Neuronal stem cell (in vitro differentiated cells): ENCODE measurements around the gene SNCA.

ENCODE experiments used
- DNase-seq: peaks from one replicate; pipeline ENCODE4 v3.0.0-alpha.2; 2013; ENCODE audit warnings: low spot score
- H2AFZ ChIP-seq: one replicate; pipeline ENCODE4 v1.6.1; 2013; ENCODE audit warnings: mild to moderate bottlenecking, low read length, inconsistent platforms
- H2AK5ac ChIP-seq: 2 replicates; pipeline ENCODE4 v1.6.1; 2013; ENCODE audit warnings: low read depth, mild to moderate bottlenecking, inconsistent platforms, low read length, moderate library complexity, mixed read lengths
- H2BK120ac ChIP-seq: 2 replicates; pipeline ENCODE4 v1.6.1; 2013; ENCODE audit warnings: low read depth, mild to moderate bottlenecking, inconsistent platforms, low read length, moderate library complexity, mixed read lengths
- H2BK12ac ChIP-seq: one replicate; pipeline ENCODE4 v1.6.1; 2013; ENCODE audit warnings: low read length, inconsistent platforms
- H2BK15ac ChIP-seq: 2 replicates; pipeline ENCODE4 v1.6.1; 2013; ENCODE audit warnings: mild to moderate bottlenecking, low read length, inconsistent platforms, mixed read lengths
- H2BK5ac ChIP-seq: one replicate; pipeline ENCODE4 v1.6.1; 2013; ENCODE audit warnings: inconsistent platforms, mild to moderate bottlenecking, low read length, moderate library complexity
- H3K14ac ChIP-seq: one replicate; pipeline ENCODE4 v1.6.1; 2013; ENCODE audit warnings: low read length, inconsistent platforms
- H3K18ac ChIP-seq: 2 replicates; pipeline ENCODE4 v1.6.1; 2013; ENCODE audit warnings: low read length, inconsistent platforms
- H3K23ac ChIP-seq: 2 replicates; pipeline ENCODE4 v1.6.1; 2013; ENCODE audit warnings: low read depth, mild to moderate bottlenecking, mixed read lengths, low read length, inconsistent platforms; ENCODE audit not compliant: poor library complexity
- H3K27ac ChIP-seq: replicated peaks from 3 replicates; pipeline ENCODE4 v1.5.1; 2013; ENCODE audit warnings: low read length, inconsistent platforms
- H3K27me3 ChIP-seq, 3 experiments: 2 replicates each; pipeline ENCODE4 v1.6.1; 2013; ENCODE audit warnings: low read length in 3 of 3, mild to moderate bottlenecking in 2 of 3, inconsistent platforms in 1 of 3, low read depth in 1 of 3, mixed read lengths in 1 of 3, moderate library complexity in 1 of 3; ENCODE audit not compliant: control insufficient read depth in 3 of 3, insufficient read depth in 3 of 3
- H3K36me3 ChIP-seq, 2 donors: replicated peaks in 1 of 2; 2 replicates each; pipeline ENCODE4 v1.6.1; 2013; ENCODE audit warnings: low read length in 2 of 2; ENCODE audit not compliant: control insufficient read depth in 2 of 2, insufficient read depth in 2 of 2
- H3K4ac ChIP-seq: 2 replicates; pipeline ENCODE4 v1.6.1; 2013; ENCODE audit warnings: inconsistent platforms, mild to moderate bottlenecking, low read length, moderate library complexity
- H3K4me1 ChIP-seq, 2 donors: 1 replicate in 1 of 2; 2 replicates in 1 of 2; pipeline ENCODE4 v1.6.1; 2013; ENCODE audit warnings: low read length in 2 of 2, low read depth in 1 of 2; ENCODE audit not compliant: control insufficient read depth in 2 of 2, insufficient read depth in 1 of 2
- H3K4me2 ChIP-seq: one replicate; pipeline ENCODE4 v1.6.1; 2013; ENCODE audit warnings: mild to moderate bottlenecking, low read length, inconsistent platforms; ENCODE audit not compliant: insufficient read depth, poor library complexity, severe bottlenecking
- H3K4me3 ChIP-seq, 2 donors: 2 replicates each; pipeline ENCODE4 v1.5.1; 2013; ENCODE audit warnings: low read length in 2 of 2, mild to moderate bottlenecking in 2 of 2, inconsistent platforms in 1 of 2, moderate library complexity in 1 of 2
- H3K79me1 ChIP-seq: one replicate; pipeline ENCODE4 v1.6.1; 2013; ENCODE audit warnings: low read depth, mild to moderate bottlenecking, inconsistent platforms, low read length, moderate library complexity
- H3K9ac ChIP-seq: one replicate; pipeline ENCODE4 v1.6.1; 2013; ENCODE audit warnings: mild to moderate bottlenecking, low read depth, low read length, inconsistent platforms; ENCODE audit not compliant: poor library complexity
- H3K9me3 ChIP-seq, 2 donors: replicated peaks in 1 of 2; 2 replicates each; pipeline versions ENCODE3 to v1.6.1; 2013; ENCODE audit warnings: low read length in 2 of 2, mild to moderate bottlenecking in 2 of 2, inconsistent platforms in 1 of 2, low read depth in 1 of 2, mixed read lengths in 1 of 2, moderate library complexity in 1 of 2; ENCODE audit not compliant: control insufficient read depth in 2 of 2, insufficient read depth in 1 of 2
- H4K8ac ChIP-seq: one replicate; pipeline ENCODE4 v1.6.1; 2013; ENCODE audit warnings: low read depth, mild to moderate bottlenecking, inconsistent platforms, low read length, moderate library complexity
- H4K91ac ChIP-seq: one replicate; pipeline ENCODE4 v1.6.1; 2013; ENCODE audit warnings: low read length, low read depth, mild to moderate bottlenecking, inconsistent platforms; ENCODE audit not compliant: poor library complexity
- WGBS, 2 donors: extraction: QIAGEN DNeasy Blood & Tissue Kit; methylation state at CpG; one replicate each; pipeline ENCODE4 v1.1.7; 2013; ENCODE audit warnings: missing lambda C conversion rate in 2 of 2, mixed read lengths in 1 of 2; ENCODE audit not compliant: insufficient read length in 2 of 2, insufficient replicate concordance in 1 of 2; ENCODE audit errors: extremely low coverage in 2 of 2; 5-methylcytosine and 5-hydroxymethylcytosine counted together

Gene SNCA

DNA sequence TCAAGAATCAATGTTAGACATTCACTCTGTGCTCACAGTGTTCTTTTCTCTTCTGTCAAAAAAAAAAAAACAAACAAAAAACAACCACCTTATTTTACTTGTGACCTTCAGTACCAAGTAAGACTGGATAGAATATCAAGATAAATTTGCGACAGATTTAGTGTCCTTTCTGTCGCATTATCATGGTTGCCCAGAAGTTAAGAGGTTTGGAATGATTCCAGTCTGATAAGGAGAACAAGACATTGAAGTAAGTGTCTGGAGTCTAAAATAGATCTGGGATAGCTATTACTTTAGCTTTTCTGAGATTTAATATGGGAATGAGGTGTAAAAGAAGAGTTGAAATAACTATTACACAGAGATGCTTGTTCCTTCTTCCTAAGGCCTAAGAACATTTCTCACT lies 31.7 kb downstream of the SNCA start:
- Histone ChIP-seq H3K4ac (no peak overlapping the region), H3K14ac (no peak overlapping the region), H3K4me1 (peaks cover 0 to 5% of the 10 kb centered on the region in 2 donors), H2BK5ac (no peak overlapping the region), H3K27ac (no peak overlapping the region), H2BK120ac (no peak overlapping the region), H3K18ac (no peak overlapping the region), H3K9ac (no peak overlapping the region), H3K23ac (no peak overlapping the region), H3K36me3 (no peaks in the 10 kb centered on the region), H3K4me2 (no peak overlapping the region), H4K91ac (no peak overlapping the region), H3K4me3 (no peak overlapping the region), H2BK12ac (no peak overlapping the region), H2AK5ac (no peak overlapping the region), H2AFZ (no peak overlapping the region), H4K8ac (no peak overlapping the region), H3K27me3 (no peaks in the 10 kb centered on the region), H3K9me3 (no peaks in the 10 kb centered on the region), H2BK15ac (no peak overlapping the region), H3K79me1 (no peaks in the 10 kb centered on the region)
- WGBS, 2 donors, result no CpG with 5 or more reads among the region's 2 CpGs
- DNase-seq, result no peak

DNA sequence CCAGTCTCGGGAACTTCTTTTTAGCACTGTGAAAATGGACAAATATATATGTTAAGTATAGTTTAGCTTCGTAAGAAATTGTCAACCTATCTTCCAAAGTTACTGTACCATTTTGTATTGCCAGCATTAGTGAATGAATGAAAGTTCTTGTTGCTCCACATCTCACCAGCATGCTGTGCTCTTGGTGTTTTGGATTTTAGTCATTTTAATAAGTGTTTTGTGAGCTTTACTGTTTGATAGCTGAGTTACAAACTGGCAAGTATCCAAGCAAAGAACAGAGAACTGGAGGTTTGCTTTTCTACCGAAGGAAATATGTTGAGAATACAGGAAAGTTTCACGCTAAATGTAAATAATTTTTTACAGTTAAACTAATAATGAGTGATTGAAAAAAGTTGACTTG lies 33.0 kb downstream of the SNCA start:
- Histone ChIP-seq H2BK15ac (no peak overlapping the region), H2AFZ (no peak overlapping the region), H3K23ac (no peak overlapping the region), H2AK5ac (no peak overlapping the region), H4K91ac (no peak overlapping the region), H3K4ac (no peak overlapping the region), H3K9ac (no peak overlapping the region), H3K27ac (no peak overlapping the region), H3K79me1 (no peaks in the 10 kb centered on the region), H2BK120ac (no peak overlapping the region), H2BK12ac (no peak overlapping the region), H3K4me1 (peaks cover 0 to 5% of the 10 kb centered on the region in 2 donors), H2BK5ac (no peak overlapping the region), H3K9me3 (no peaks in the 10 kb centered on the region), H3K18ac (no peak overlapping the region), H3K36me3 (no peaks in the 10 kb centered on the region), H4K8ac (no peak overlapping the region), H3K27me3 (no peaks in the 10 kb centered on the region), H3K14ac (no peak overlapping the region), H3K4me3 (no peak overlapping the region), H3K4me2 (no peak overlapping the region)
- WGBS, 2 donors, result no CpG with 5 or more reads among the region's 4 CpGs
- DNase-seq, result no peak

DNA sequence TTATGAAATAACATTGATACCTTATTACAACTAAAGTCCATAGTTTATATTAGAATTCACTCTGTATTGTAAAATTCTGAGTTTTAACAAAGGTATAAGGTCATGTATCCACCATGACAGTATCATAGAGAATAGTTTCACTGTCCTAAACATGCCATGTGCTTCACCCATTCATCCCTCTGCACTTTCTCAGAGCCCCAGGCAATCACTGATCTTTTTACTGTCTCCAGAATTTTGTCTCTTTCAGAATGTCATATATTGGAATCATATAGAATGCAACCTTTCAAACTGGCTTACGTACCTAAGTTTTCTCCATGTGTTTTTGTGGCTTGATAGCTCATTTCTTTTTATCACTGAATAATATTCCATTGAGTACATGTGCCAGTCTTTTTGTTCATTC lies 33.9 kb downstream of the SNCA start:
- Histone ChIP-seq H3K9me3 (no peaks in the 10 kb centered on the region), H3K9ac (no peak overlapping the region), H3K79me1 (no peaks in the 10 kb centered on the region), H2AFZ (no peak overlapping the region), H3K4ac (no peak overlapping the region), H3K18ac (no peak overlapping the region), H2BK12ac (no peak overlapping the region), H3K4me1 (peaks cover 0 to 5% of the 10 kb centered on the region in 2 donors), H3K36me3 (no peaks in the 10 kb centered on the region), H3K4me2 (no peak overlapping the region), H3K27me3 (no peaks in the 10 kb centered on the region), H2BK15ac (no peak overlapping the region), H3K4me3 (no peak overlapping the region), H2BK5ac (no peak overlapping the region), H4K91ac (no peak overlapping the region), H2BK120ac (no peak overlapping the region), H2AK5ac (no peak overlapping the region), H3K14ac (no peak overlapping the region), H4K8ac (no peak overlapping the region), H3K23ac (no peak overlapping the region), H3K27ac (no peak overlapping the region)
- no CpG with 5 or more reads among the region's 1 CpG for WGBS, 2 donors
- no peak for DNase-seq

DNA sequence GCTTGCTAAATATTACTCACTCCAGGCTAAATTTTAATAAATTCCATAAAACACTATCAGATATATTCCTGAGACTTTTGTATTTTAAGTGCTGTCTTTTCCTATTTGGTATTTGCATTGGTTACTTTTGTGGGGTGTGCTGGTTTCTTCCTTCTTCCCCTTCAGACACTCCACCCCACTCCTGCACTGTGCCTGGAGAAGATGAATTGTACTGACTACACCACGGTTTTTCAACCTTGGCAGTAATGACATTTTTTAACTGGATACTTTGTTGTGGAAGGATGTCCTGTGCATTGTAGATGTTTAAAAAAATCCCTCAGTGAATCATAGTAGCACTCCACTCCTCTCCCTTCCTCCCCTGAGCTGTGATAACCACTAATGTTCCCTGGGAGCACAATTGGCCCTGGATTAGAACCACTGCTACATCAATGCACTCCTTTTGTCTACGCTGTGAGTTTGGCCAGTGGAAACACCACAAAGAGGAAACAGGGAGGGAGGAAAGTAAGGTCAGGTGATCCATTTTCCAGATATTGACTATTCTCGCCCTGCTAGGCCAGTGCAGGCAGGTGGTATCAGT lies 36.3 kb downstream of the SNCA start:
- Histone ChIP-seq H3K18ac (no peak overlapping the region), H3K4me3 (no peak overlapping the region), H2BK120ac (no peak overlapping the region), H2BK15ac (no peak overlapping the region), H3K4me2 (no peak overlapping the region), H3K14ac (no peak overlapping the region), H2AFZ (no peak overlapping the region), H2AK5ac (no peak overlapping the region), H3K36me3 (no peaks in the 10 kb centered on the region), H4K91ac (no peak overlapping the region), H3K23ac (no peak overlapping the region), H2BK12ac (no peak overlapping the region), H3K9ac (no peak overlapping the region), H3K79me1 (no peaks in the 10 kb centered on the region), H3K27me3 (no peaks in the 10 kb centered on the region), H3K27ac (no peak overlapping the region), H3K4ac (no peak overlapping the region), H2BK5ac (no peak overlapping the region), H3K4me1 (peaks cover 0 to 5% of the 10 kb centered on the region in 2 donors), H4K8ac (no peak overlapping the region), H3K9me3 (no peaks in the 10 kb centered on the region)
- WGBS, 2 donors, result no CpG with 5 or more reads among the region's 3 CpGs
- no peak for DNase-seq
